ENCODE measurements around the gene GDF10. TPM values are rescaled to one million over a fixed set of nuclear protein-coding genes. Genes with fewer than 3 reads are reported as not detected.

Gene GDF10
- total RNA-seq, 1 experiment from 2014 or later: not detected

GRCh38 chr10:47262606-47263533 lies 37.1 kb upstream of the GDF10 start:
- Histone ChIP-seq H3K9me3 (no peaks in the 10 kb centered on the region), H3K27me3 (no peaks in the 10 kb centered on the region), H3K36me3 (no peaks in the 10 kb centered on the region), H3K4me3 (no peak overlapping the region)
- no peak for DNase-seq

- H3K9me3 ChIP-seq: no peaks in the 10 kb centered on the region
- H3K4me3 ChIP-seq: no peak overlapping the region
- DNase-seq: no peak
- H3K27me3 ChIP-seq: 0 out of 2 replicates have a peak, but pooled peaks cover 2% of the 10 kb centered on the region
- H3K36me3 ChIP-seq: no peaks in the 10 kb centered on the region
Observed at GRCh38 chr10:47264797-47265281, 35.2 kb upstream of the GDF10 start.

DNA sequence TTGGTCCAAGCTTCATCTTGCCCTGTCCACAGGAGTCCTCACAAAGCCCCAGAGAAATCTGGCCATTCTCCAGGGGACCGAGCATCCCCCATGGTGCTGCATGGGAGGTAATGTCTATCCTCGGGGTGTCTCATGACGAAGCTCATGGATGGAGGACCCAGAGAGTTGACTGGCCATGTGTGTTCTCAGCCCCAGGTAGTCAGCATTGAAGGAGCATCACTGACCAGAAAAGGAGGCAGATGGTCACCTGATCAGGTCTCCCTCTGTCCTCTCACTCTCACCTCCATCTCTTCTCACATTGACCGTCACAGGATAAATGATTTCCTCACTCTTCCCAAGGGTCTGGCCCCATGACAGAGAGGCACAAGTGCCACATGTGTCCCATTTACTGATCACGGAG lies 33.4 kb upstream of the GDF10 start:
- Histone ChIP-seq H3K36me3 (no peaks in the 10 kb centered on the region), H3K9me3 (no peaks in the 10 kb centered on the region), H3K27me3 (0 out of 2 replicates have a peak, but pooled peaks cover 2% of the 10 kb centered on the region), H3K4me3 (no peak overlapping the region)
- no peak for DNase-seq

GRCh38 chr10:47268696-47269095 lies 31.3 kb upstream of the GDF10 start:
- no peaks in the 10 kb centered on the region for H3K36me3 ChIP-seq
- H3K9me3 ChIP-seq: 0 out of 2 replicates have a peak, but pooled peaks cover 3% of the 10 kb centered on the region
- 0 out of 2 replicates have a peak, but pooled peaks cover 2% of the 10 kb centered on the region for H3K27me3 ChIP-seq
- no peak overlapping the region for H3K4me3 ChIP-seq
- DNase-seq: no peak

DNA sequence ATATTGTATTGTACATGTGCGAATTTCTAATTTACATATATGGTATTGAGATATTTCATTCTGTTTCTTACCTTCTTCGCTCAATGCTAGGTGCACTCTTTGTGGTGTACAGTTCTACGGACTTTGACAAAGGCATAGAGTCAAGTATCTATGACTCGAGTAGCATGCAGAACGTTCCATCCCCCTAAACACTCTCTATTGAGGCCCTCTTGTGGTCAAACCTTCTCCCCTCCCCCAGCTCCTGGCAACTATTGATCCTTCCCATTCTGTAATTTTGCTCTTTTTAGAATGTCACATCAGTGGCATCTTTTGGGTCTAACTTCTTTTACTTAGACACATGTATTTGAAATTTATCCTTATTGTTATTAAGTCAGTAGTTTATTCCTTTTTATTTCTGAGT lies 30.7 kb upstream of the GDF10 start:
- Histone ChIP-seq H3K9me3 (0 out of 2 replicates have a peak, but pooled peaks cover 3% of the 10 kb centered on the region), H3K4me3 (no peak overlapping the region), H3K36me3 (no peaks in the 10 kb centered on the region), H3K27me3 (0 out of 2 replicates have a peak, but pooled peaks cover 2% of the 10 kb centered on the region)
- DNase-seq: no peak

DNA sequence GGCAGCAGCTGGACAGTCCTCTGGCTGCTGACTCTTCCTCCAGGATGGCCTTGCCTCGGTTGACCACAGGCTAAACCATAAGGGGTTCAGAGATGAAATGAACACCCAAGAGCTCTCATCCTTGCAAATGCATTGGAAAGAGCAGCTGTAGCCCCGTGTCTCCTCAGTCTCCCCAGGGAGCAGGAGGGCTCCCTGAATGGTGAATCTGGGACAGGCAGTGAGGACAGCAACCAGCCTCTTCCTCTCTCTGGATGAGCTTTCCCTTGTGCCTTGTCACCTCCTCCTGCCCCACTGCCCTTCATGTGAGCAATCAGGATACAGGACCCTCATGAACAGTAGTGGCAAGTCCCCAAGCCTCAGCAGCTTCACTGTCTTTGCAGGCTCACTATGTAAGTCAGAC lies 23.9 kb upstream of the GDF10 start:
- no peak for DNase-seq
- 0 out of 2 replicates have a peak, but pooled peaks cover 3% of the 10 kb centered on the region for H3K9me3 ChIP-seq
- no peak overlapping the region for H3K4me3 ChIP-seq
- H3K27me3 ChIP-seq: no peaks in the 10 kb centered on the region; the same call in 1 of the 2 replicates
- no peaks in the 10 kb centered on the region for H3K36me3 ChIP-seq

GRCh38 chr10:47276576-47277351 lies 23.2 kb upstream of the GDF10 start:
- H3K36me3 ChIP-seq: no peaks in the 10 kb centered on the region

GRCh38 chr10:47277352-47278151 lies 22.4 kb upstream of the GDF10 start:
- Histone ChIP-seq H3K4me3 (no peak overlapping the region), H3K36me3 (no peaks in the 10 kb centered on the region), H3K9me3 (0 out of 2 replicates have a peak, but pooled peaks cover 3% of the 10 kb centered on the region), H3K27me3 (no peaks in the 10 kb centered on the region; the same call in 1 of the 2 replicates)
- no peak for DNase-seq

More at GRCh38 chr10:47276576-47277351, 23.2 kb upstream of the GDF10 start:
- H3K27me3 ChIP-seq: no peaks in the 10 kb centered on the region; the same call in 1 of the 2 replicates
- 0 out of 2 replicates have a peak, but pooled peaks cover 3% of the 10 kb centered on the region for H3K9me3 ChIP-seq
- DNase-seq: no peak
- no peak overlapping the region for H3K4me3 ChIP-seq

DNA sequence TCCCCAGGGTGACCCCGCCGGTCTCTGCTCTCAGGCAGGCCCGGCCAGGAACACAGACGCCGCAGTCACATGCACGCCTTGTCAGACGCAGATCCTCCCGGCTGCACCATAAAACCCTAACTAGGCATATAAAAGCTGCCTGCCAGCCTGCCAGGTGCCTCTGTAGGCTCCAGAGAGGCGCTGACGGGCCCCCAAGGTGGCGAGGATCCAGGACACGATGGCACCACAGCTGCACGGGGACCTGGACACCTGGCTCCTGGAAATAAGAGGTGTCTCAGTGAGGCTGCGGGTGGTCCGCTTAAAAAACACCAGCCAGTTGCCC lies 21.9 kb upstream of the GDF10 start:
- H3K36me3 ChIP-seq: no peaks in the 10 kb centered on the region
- no peak for DNase-seq
- no peak overlapping the region for H3K4me3 ChIP-seq
- 0 out of 2 replicates have a peak, but pooled peaks cover 3% of the 10 kb centered on the region for H3K9me3 ChIP-seq
- H3K27me3 ChIP-seq: no peaks in the 10 kb centered on the region; the same call in 1 of the 2 replicates

GRCh38 chr10:47278720-47279119 lies 21.3 kb upstream of the GDF10 start:
- no peak for DNase-seq
- no peaks in the 10 kb centered on the region for H3K36me3 ChIP-seq

GRCh38 chr10:47279276-47279675 lies 20.7 kb upstream of the GDF10 start:
- no peaks in the 10 kb centered on the region; the same call in 1 of the 2 replicates for H3K27me3 ChIP-seq
- no peak overlapping the region for H3K4me3 ChIP-seq
- no peaks in the 10 kb centered on the region for H3K9me3 ChIP-seq
- H3K36me3 ChIP-seq: no peaks in the 10 kb centered on the region
- no peak for DNase-seq

More at GRCh38 chr10:47278720-47279119, 21.3 kb upstream of the GDF10 start:
- Histone ChIP-seq H3K27me3 (no peaks in the 10 kb centered on the region; the same call in 1 of the 2 replicates), H3K4me3 (no peak overlapping the region), H3K9me3 (no peaks in the 10 kb centered on the region)

GRCh38 chr10:47282005-47282656 lies 17.9 kb upstream of the GDF10 start:
- Histone ChIP-seq H3K9me3 (no peaks in the 10 kb centered on the region), H3K4me3 (no peak overlapping the region), H3K36me3 (no peaks in the 10 kb centered on the region), H3K27me3 (no peaks in the 10 kb centered on the region)
- DNase-seq: no peak

GRCh38 chr10:47282657-47283018 lies 17.4 kb upstream of the GDF10 start:
- Histone ChIP-seq H3K36me3 (no peaks in the 10 kb centered on the region), H3K4me3 (no peak overlapping the region), H3K27me3 (no peaks in the 10 kb centered on the region), H3K9me3 (no peaks in the 10 kb centered on the region)
- DNase-seq: no peak

DNA sequence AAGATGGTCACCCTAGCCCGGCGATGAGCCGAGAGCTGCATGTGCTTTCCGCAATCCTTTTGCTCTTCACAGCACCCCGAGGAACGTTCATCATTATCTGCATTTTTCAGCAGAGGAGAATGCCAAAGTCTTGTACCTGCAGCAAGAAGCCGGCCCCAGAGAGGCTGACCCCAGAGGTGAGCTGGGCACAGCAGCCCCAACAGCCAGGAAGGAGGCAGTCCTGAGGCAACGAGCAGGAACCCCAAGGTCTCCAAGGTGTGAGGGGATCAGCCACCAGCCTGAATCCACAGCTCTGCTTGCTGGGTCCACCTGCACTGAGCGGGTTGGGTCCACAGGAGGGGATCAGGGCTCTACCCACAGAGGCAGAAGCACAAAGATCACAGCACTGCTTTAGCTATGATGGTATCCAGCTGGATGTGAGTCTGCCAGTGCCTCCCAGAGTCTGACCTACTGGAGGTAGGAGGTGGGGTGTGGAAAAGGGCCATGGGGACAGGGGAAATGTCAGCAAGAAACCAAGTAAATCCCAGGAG lies 16.8 kb upstream of the GDF10 start:
- no peaks in the 10 kb centered on the region for H3K27me3 ChIP-seq

DNA sequence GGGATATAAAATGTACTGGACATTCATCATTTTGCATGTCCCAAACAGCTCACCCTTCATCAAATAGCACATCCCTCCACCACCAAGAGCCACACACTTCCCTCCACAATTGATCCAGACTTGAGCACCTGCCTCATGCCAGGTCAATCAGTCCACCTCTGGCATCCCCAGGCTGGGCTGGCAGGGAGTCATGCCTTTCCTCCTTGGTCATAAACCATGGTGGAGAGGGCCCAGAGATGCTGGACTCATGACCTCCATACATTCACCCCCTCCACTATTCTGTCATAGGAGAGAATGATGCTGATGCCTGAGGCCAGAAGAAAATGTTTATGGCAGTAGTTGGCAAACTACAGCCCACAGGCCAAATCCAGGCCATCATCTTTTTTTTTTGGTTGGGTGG lies 16.1 kb upstream of the GDF10 start:
- DNase-seq: no peak
- H3K9me3 ChIP-seq: no peaks in the 10 kb centered on the region
- no peaks in the 10 kb centered on the region for H3K27me3 ChIP-seq
- no peak overlapping the region for H3K4me3 ChIP-seq
- no peaks in the 10 kb centered on the region for H3K36me3 ChIP-seq

More for the DNA sequence above, 16.8 kb upstream of the GDF10 start:
- DNase-seq: no peak
- no peak overlapping the region for H3K4me3 ChIP-seq
- no peaks in the 10 kb centered on the region for H3K36me3 ChIP-seq
- no peaks in the 10 kb centered on the region for H3K9me3 ChIP-seq

All from MG63 (cell line).